AG08395 (cell line): ENCODE results near the gene PPFIBP1.

Experiments used
- DNase-seq: peaks from one replicate; pipeline ENCODE4 v3.0.0; 2012; ENCODE audit warnings: mixed read lengths, low spot score

The PPFIBP1 gene

GRCh38 chr12:27667540-27667939 lies 143.5 kb downstream of the PPFIBP1 start:
- DNase-seq, result peak; percentile 89

- no peak for DNase-seq
Measured at GRCh38 chr12:27672051-27672450, 148.0 kb downstream of the PPFIBP1 start.

- DNase-seq, result no peak
Measured at GRCh38 chr12:27672643-27673042, 148.6 kb downstream of the PPFIBP1 start.

GRCh38 chr12:27673101-27673718 lies 149.2 kb downstream of the PPFIBP1 start:
- DNase-seq, result no peak

GRCh38 chr12:27674989-27675388 lies 151.0 kb downstream of the PPFIBP1 start:
- DNase-seq, result no peak

- no peak for DNase-seq
Measured at GRCh38 chr12:27680619-27681018, 156.6 kb downstream of the PPFIBP1 start.

- no peak for DNase-seq
Measured at GRCh38 chr12:27682534-27682933, 158.5 kb downstream of the PPFIBP1 start.

GRCh38 chr12:27685274-27685673 lies 161.3 kb downstream of the PPFIBP1 start:
- DNase-seq, result no peak

GRCh38 chr12:27686147-27686546 lies 162.1 kb downstream of the PPFIBP1 start:
- DNase-seq, result no peak

- no peak for DNase-seq
Measured at GRCh38 chr12:27688671-27689070, 164.7 kb downstream of the PPFIBP1 start.

GRCh38 chr12:27689558-27690180 lies 165.7 kb downstream of the PPFIBP1 start:
- DNase-seq, result no peak

GRCh38 chr12:27693403-27693802 lies 169.4 kb downstream of the PPFIBP1 start:
- no peak for DNase-seq

GRCh38 chr12:27695556-27696292 lies 171.7 kb downstream of the PPFIBP1 start:
- DNase-seq, result no peak

- no peak for DNase-seq
Measured at GRCh38 chr12:27696293-27696652, 172.3 kb downstream of the PPFIBP1 start, which contains the start of gene REP15. Gene REP15 (plus strand): TSS chr12:27696447. CDS start chr12:27696563, 116 bp downstream.

GRCh38 chr12:27696864-27697564 lies 173.0 kb downstream of the PPFIBP1 start:
- DNase-seq, result no peak

- peak; percentile 76 for DNase-seq
Measured at GRCh38 chr12:27703720-27704452, 179.9 kb downstream of the PPFIBP1 start.

GRCh38 chr12:27705263-27705662 lies 181.3 kb downstream of the PPFIBP1 start:
- DNase-seq, result no peak

GRCh38 chr12:27707216-27707615 lies 183.2 kb downstream of the PPFIBP1 start:
- no peak for DNase-seq

- no peak for DNase-seq
Measured at GRCh38 chr12:27709212-27709931, 185.4 kb downstream of the PPFIBP1 start.

- DNase-seq, result peak; percentile 26
Measured at GRCh38 chr12:27709932-27710591, 186.1 kb downstream of the PPFIBP1 start.
